Measurements from ENCODE around the gene GLIS1.

GLIS1 gene

GRCh38 chr1:53549287-53549686, 189.7 kb downstream of the GLIS1 start:
- no peaks in the 10 kb centered on the region for H3K79me2 ChIP-seq (ENCODE audit: low read length)
- TF ChIP-seq EZH2phosphoT487 (IDR thresholded peaks at IDR 0.05; ENCODE audit: low read length) = no peak
- TF ChIP-seq EZH2 (optimal IDR thresholded peaks at IDR 0.05; ENCODE audit: low read depth, low read length) = no peak
- no peak for TF ChIP-seq CTCF (IDR thresholded peaks at IDR 0.05; ENCODE audit: low read length)
- no peak overlapping the region for H3K4me3 ChIP-seq (ENCODE audit: low read length)
- no peaks in the 10 kb centered on the region for H3K9me2 ChIP-seq (replicated peaks; ENCODE audit: insufficient read depth, low read length)
- no peaks in the 10 kb centered on the region for H3F3A ChIP-seq (ENCODE audit: insufficient read depth, low read length)
- no peak overlapping the region for H2AFZ ChIP-seq (ENCODE audit: low read length)
- H3K4me2 ChIP-seq (ENCODE audit: low read depth, low read length) = no peak overlapping the region
- no peaks in the 10 kb centered on the region for H4K20me1 ChIP-seq (ENCODE audit: insufficient read depth, low read length)
- peaks cover 4% of the 10 kb centered on the region; the same call in 1 of the 2 replicates for H3K4me1 ChIP-seq (ENCODE audit: low read length)
- DNase-seq = no peak
- no peaks in the 10 kb centered on the region for H3K9me3 ChIP-seq (replicated peaks; ENCODE audit: insufficient read depth, low read length)
- no peaks in the 10 kb centered on the region for H3K27me3 ChIP-seq (replicated peaks; ENCODE audit: insufficient read depth, low read length)
- H3K9ac ChIP-seq (ENCODE audit: low read length) = no peak overlapping the region
- no peaks in the 10 kb centered on the region for H3K36me3 ChIP-seq (replicated peaks; ENCODE audit: insufficient read depth, low read length)
- no peak overlapping the region for H3K27ac ChIP-seq (ENCODE audit: low read length)

- H3K9me2 ChIP-seq (replicated peaks; ENCODE audit: insufficient read depth, low read length) = no peaks in the 10 kb centered on the region
- DNase-seq = no peak
- H3K27ac ChIP-seq (ENCODE audit: low read length) = no peak overlapping the region
- H3K36me3 ChIP-seq (replicated peaks; ENCODE audit: insufficient read depth, low read length) = no peaks in the 10 kb centered on the region
- no peaks in the 10 kb centered on the region for H3K9me3 ChIP-seq (replicated peaks; ENCODE audit: insufficient read depth, low read length)
- no peak overlapping the region for H3K4me2 ChIP-seq (ENCODE audit: low read depth, low read length)
- H2AFZ ChIP-seq (ENCODE audit: low read length) = no peak overlapping the region
- H3F3A ChIP-seq (ENCODE audit: insufficient read depth, low read length) = no peaks in the 10 kb centered on the region
- no peaks in the 10 kb centered on the region for H3K79me2 ChIP-seq (ENCODE audit: low read length)
- no peaks in the 10 kb centered on the region for H3K4me1 ChIP-seq (ENCODE audit: low read length)
- TF ChIP-seq CTCF (IDR thresholded peaks at IDR 0.05; ENCODE audit: low read length) (no peak), EZH2 (optimal IDR thresholded peaks at IDR 0.05; ENCODE audit: low read depth, low read length) (no peak), EZH2phosphoT487 (IDR thresholded peaks at IDR 0.05; ENCODE audit: low read length) (no peak)
- no peak overlapping the region for H3K9ac ChIP-seq (ENCODE audit: low read length)
- H3K27me3 ChIP-seq (replicated peaks; ENCODE audit: insufficient read depth, low read length) = no peaks in the 10 kb centered on the region
- no peak overlapping the region for H3K4me3 ChIP-seq (ENCODE audit: low read length)
- H4K20me1 ChIP-seq (ENCODE audit: insufficient read depth, low read length) = no peaks in the 10 kb centered on the region
Measured at GRCh38 chr1:53548031-53548491, 190.9 kb downstream of the GLIS1 start.

- Histone ChIP-seq H3K9me3 (replicated peaks; ENCODE audit: insufficient read depth, low read length) (no peaks in the 10 kb centered on the region), H3K4me1 (ENCODE audit: low read length) (no peaks in the 10 kb centered on the region), H4K20me1 (ENCODE audit: insufficient read depth, low read length) (no peaks in the 10 kb centered on the region), H3K4me2 (ENCODE audit: low read depth, low read length) (no peak overlapping the region), H3K9me2 (replicated peaks; ENCODE audit: insufficient read depth, low read length) (no peaks in the 10 kb centered on the region), H3F3A (ENCODE audit: insufficient read depth, low read length) (no peaks in the 10 kb centered on the region), H3K27ac (ENCODE audit: low read length) (no peak overlapping the region), H3K4me3 (ENCODE audit: low read length) (no peak overlapping the region), H3K79me2 (ENCODE audit: low read length) (no peaks in the 10 kb centered on the region), H3K36me3 (replicated peaks; ENCODE audit: insufficient read depth, low read length) (no peaks in the 10 kb centered on the region), H3K9ac (ENCODE audit: low read length) (no peak overlapping the region), H2AFZ (ENCODE audit: low read length) (no peak overlapping the region), H3K27me3 (replicated peaks; ENCODE audit: insufficient read depth, low read length) (no peaks in the 10 kb centered on the region)
- TF ChIP-seq CTCF (IDR thresholded peaks at IDR 0.05; ENCODE audit: low read length) (no peak), EZH2 (optimal IDR thresholded peaks at IDR 0.05; ENCODE audit: low read depth, low read length) (no peak), EZH2phosphoT487 (IDR thresholded peaks at IDR 0.05; ENCODE audit: low read length) (no peak)
- DNase-seq = no peak
Measured at GRCh38 chr1:53547231-53547790, 191.7 kb downstream of the GLIS1 start.
